SK-N-SH (cell line): ENCODE data around the gene TP73. TPM values are rescaled to one million over a fixed set of nuclear protein-coding genes. Genes with fewer than 3 reads are reported as not detected.

Experiments
- CTCF ChIA-PET: fragments of 300-600, 350-600 bp; formaldehyde crosslinking; extraction: SDS; loops from one replicate; lab custom pipeline; 2021; lab: Yijun Ruan, JAX
- POLR2A ChIA-PET: fragments of 350-600 bp; sonication (Branson Sonifier 250); formaldehyde crosslinking; extraction: SDS; loops from one replicate; lab custom pipeline; 2020; ENCODE audit warnings: antibody characterized with exemption, inconsistent platforms; lab: Yijun Ruan, JAX
- DNase-seq: peaks from one replicate; pipeline ENCODE4 v3.0.0; 2012
- H2AFZ ChIP-seq: fragments of 200-600 bp; sonication (generic); 2 replicates; pipeline ENCODE4 v1.8.1; 2016; ENCODE audit warnings: antibody characterized with exemption, mild to moderate bottlenecking, low read depth
- H3F3A ChIP-seq: fragments of 200-600 bp; sonication (generic); replicated peaks from 2 replicates; pipeline ENCODE3; 2016; ENCODE audit warnings: antibody characterized with exemption, mild to moderate bottlenecking; ENCODE audit not compliant: insufficient read depth
- H3K27ac ChIP-seq, 2 experiments: fragments of 200-500 bp in 1 of 2; fragments of 200-600 bp in 1 of 2; sonication (Bioruptor generic) in 1 of 2; sonication (generic), shearing (Covaris generic) in 1 of 2; 2 replicates each; pipeline versions ENCODE4 v1.5.1 to v1.6.1; 2014 to 2016; ENCODE audit warnings: low read depth in 2 of 2, inconsistent platforms in 1 of 2, low read length in 1 of 2, mild to moderate bottlenecking in 1 of 2, mixed read lengths in 1 of 2
- H3K27me3 ChIP-seq: fragments of 200-600 bp; sonication (generic), shearing (Covaris generic); 2 replicates; pipeline ENCODE4 v1.6.1; 2016; ENCODE audit warnings: mixed run types; ENCODE audit not compliant: insufficient read depth
- H3K36me3 ChIP-seq, 2 experiments: fragments of 200-500 bp in 1 of 2; fragments of 200-600 bp in 1 of 2; sonication (Bioruptor generic) in 1 of 2; sonication (generic) in 1 of 2; replicated peaks in 1 of 2; 2 replicates each; pipeline versions ENCODE3 to v1.5.1; 2014 to 2016; ENCODE audit warnings: low read length in 1 of 2, mild to moderate bottlenecking in 1 of 2; ENCODE audit not compliant: insufficient read depth in 2 of 2, control insufficient read depth in 1 of 2
- H3K4me1 ChIP-seq, 2 experiments: fragments of 200-500 bp in 1 of 2; fragments of 200-600 bp in 1 of 2; sonication (Bioruptor generic) in 1 of 2; sonication (generic), shearing (Covaris generic) in 1 of 2; 2 replicates each; pipeline versions ENCODE4 v1.5.1 to v1.6.1; 2014 to 2016; ENCODE audit warnings: low read depth in 1 of 2, low read length in 1 of 2, mixed run types in 1 of 2; ENCODE audit not compliant: insufficient read depth in 2 of 2, control insufficient read depth in 1 of 2
- H3K4me2 ChIP-seq: fragments of 200-600 bp; sonication (generic), shearing (Covaris generic); 2 replicates; pipeline ENCODE4 v1.6.1; 2017; ENCODE audit warnings: mixed run types
- H3K4me3 ChIP-seq, 2 experiments: fragments of 200-500 bp in 1 of 2; fragments of 200-600 bp in 1 of 2; sonication (Bioruptor generic) in 1 of 2; sonication (generic), shearing (Covaris generic) in 1 of 2; 2 replicates each; pipeline versions ENCODE4 v1.5.1 to v1.8.1; 2014 to 2016; ENCODE audit warnings: low read depth in 2 of 2, inconsistent platforms in 1 of 2, low read length in 1 of 2, mild to moderate bottlenecking in 1 of 2, mixed read lengths in 1 of 2, moderate library complexity in 1 of 2
- H3K79me2 ChIP-seq: fragments of 200-600 bp; sonication (generic); 2 replicates; pipeline ENCODE4 v1.8.1; 2017; ENCODE audit warnings: mild to moderate bottlenecking; ENCODE audit not compliant: insufficient read depth
- H3K9ac ChIP-seq: fragments of 200-600 bp; sonication (generic); 2 replicates; pipeline ENCODE4 v1.6.1; 2017; ENCODE audit warnings: mixed run types
- H3K9me2 ChIP-seq: fragments of 200-600 bp; sonication (generic); 2 replicates; pipeline ENCODE4 v1.6.1; 2017; ENCODE audit warnings: mixed run types
- H3K9me3 ChIP-seq: fragments of 200-600 bp; sonication (generic); 2 replicates; pipeline ENCODE4 v1.6.1; 2017; ENCODE audit warnings: mixed run types, mild to moderate bottlenecking, moderate library complexity
- H4K20me1 ChIP-seq: fragments of 200-600 bp; sonication (generic); 2 replicates; pipeline ENCODE4 v1.6.1; 2017; ENCODE audit warnings: mild to moderate bottlenecking, mixed run types; ENCODE audit not compliant: insufficient read depth
- EP300 ChIP-seq, 2 experiments: IDR thresholded peaks; 2 replicates each; pipeline versions ENCODE4 v1.4.0 to v1.6.1; 2012; ENCODE audit warnings: borderline replicate concordance in 1 of 2, low read depth in 1 of 2, low read length in 1 of 2
- EZH2phosphoT487 ChIP-seq: fragments of 200-600 bp; sonication (generic); IDR thresholded peaks from 2 replicates; pipeline ENCODE4 v1.6.1; 2017; ENCODE audit warnings: low read depth, mixed run types, mild to moderate bottlenecking, antibody characterized with exemption, moderate library complexity, borderline replicate concordance
- FOSL2 ChIP-seq: IDR thresholded peaks from 2 replicates; pipeline ENCODE4 v1.4.0; 2012; ENCODE audit warnings: low read depth, mild to moderate bottlenecking, moderate library complexity, borderline replicate concordance
- FOXM1 ChIP-seq: IDR thresholded peaks from 2 replicates; pipeline ENCODE4 v1.4.0; 2012; ENCODE audit warnings: low read depth, mild to moderate bottlenecking
- GABPA ChIP-seq: IDR thresholded peaks from 2 replicates; pipeline ENCODE4 v1.4.0; 2012; ENCODE audit warnings: low read depth, mild to moderate bottlenecking
- GATA2 ChIP-seq: sonication (generic); formaldehyde crosslinking; IDR thresholded peaks from 2 replicates; pipeline ENCODE4 v1.5.0; 2020; ENCODE audit warnings: mild to moderate bottlenecking, missing genetic modification reagents
- MEF2A ChIP-seq: IDR thresholded peaks from 2 replicates; pipeline ENCODE4 v1.4.0; 2012; ENCODE audit warnings: low read depth, borderline replicate concordance
- MXI1 ChIP-seq: IDR thresholded peaks from 2 replicates; pipeline ENCODE4 v1.6.1; 2012; ENCODE audit warnings: mild to moderate bottlenecking, low read depth, low read length, improper control_type of control experiment
- NFIC ChIP-seq: IDR thresholded peaks from 2 replicates; pipeline ENCODE4 v1.4.0; 2012; ENCODE audit warnings: borderline replicate concordance
- NRF1 ChIP-seq: IDR thresholded peaks from 2 replicates; pipeline ENCODE4 v1.6.1; 2012; ENCODE audit warnings: low read depth, mild to moderate bottlenecking, low read length
- POLR2AphosphoS5 ChIP-seq: IDR thresholded peaks from 2 replicates; pipeline ENCODE4 v1.6.1; 2012; ENCODE audit warnings: low read depth, low read length
- RAD21 ChIP-seq: IDR thresholded peaks from 2 replicates; pipeline ENCODE4 v1.6.1; 2012; ENCODE audit warnings: mild to moderate bottlenecking, low read length
- REST ChIP-seq: IDR thresholded peaks from 2 replicates; pipeline ENCODE4 v1.6.1; 2012; ENCODE audit warnings: mild to moderate bottlenecking, low read depth, low read length, moderate library complexity
- SIN3A ChIP-seq: IDR thresholded peaks from 2 replicates; pipeline ENCODE4 v1.6.1; 2012; ENCODE audit warnings: low read depth, mild to moderate bottlenecking, low read length, moderate library complexity, borderline replicate concordance
- TAF1 ChIP-seq: IDR thresholded peaks from 2 replicates; pipeline ENCODE4 v1.6.1; 2012; ENCODE audit warnings: low read depth, mild to moderate bottlenecking, low read length, moderate library complexity, borderline replicate concordance
- TCF12 ChIP-seq: IDR thresholded peaks from 2 replicates; pipeline ENCODE4 v1.4.0; 2012
- TEAD4 ChIP-seq: IDR thresholded peaks from 2 replicates; pipeline ENCODE4 v1.4.0; 2012; ENCODE audit warnings: mild to moderate bottlenecking, borderline replicate concordance; ENCODE audit not compliant: insufficient read depth
- USF2 ChIP-seq: fragments of 150-350 bp; IDR thresholded peaks from 2 replicates; pipeline ENCODE4 v1.6.1; 2017; ENCODE audit warnings: antibody characterized with exemption, low read length, low read depth, borderline replicate concordance
- YY1 ChIP-seq: IDR thresholded peaks from 2 replicates; pipeline ENCODE4 v1.4.0; 2012; ENCODE audit warnings: low read depth, mild to moderate bottlenecking
- WGBS: methylation state at CpG from one replicate; pipeline ENCODE4 v1.1.6; 2017; ENCODE audit warnings: low lambda C conversion rate; 5-methylcytosine and 5-hydroxymethylcytosine counted together
- polyA plus RNA-seq, 3 experiments: library from polyadenylated mRNA; depleted of rRNA; stranded (reverse); fragments of >200 nt; gene quantifications; 2 replicates each; pipeline ENCODE4 v1.2.3, GENCODE V29; 2012
- TF ChIP-seq, protein P1 (sequence below): IDR thresholded peaks from 2 replicates; pipeline ENCODE4; 2012
- TF ChIP-seq, protein P2 (sequence below): IDR thresholded peaks from 2 replicates; pipeline ENCODE4 v1.4.0; 2012; ENCODE audit warnings: low read depth

TP73 gene
- polyA plus RNA-seq, 1 of the 3 experiments (the other 2 are of a cell fraction), result 0.64 TPM

DNA sequence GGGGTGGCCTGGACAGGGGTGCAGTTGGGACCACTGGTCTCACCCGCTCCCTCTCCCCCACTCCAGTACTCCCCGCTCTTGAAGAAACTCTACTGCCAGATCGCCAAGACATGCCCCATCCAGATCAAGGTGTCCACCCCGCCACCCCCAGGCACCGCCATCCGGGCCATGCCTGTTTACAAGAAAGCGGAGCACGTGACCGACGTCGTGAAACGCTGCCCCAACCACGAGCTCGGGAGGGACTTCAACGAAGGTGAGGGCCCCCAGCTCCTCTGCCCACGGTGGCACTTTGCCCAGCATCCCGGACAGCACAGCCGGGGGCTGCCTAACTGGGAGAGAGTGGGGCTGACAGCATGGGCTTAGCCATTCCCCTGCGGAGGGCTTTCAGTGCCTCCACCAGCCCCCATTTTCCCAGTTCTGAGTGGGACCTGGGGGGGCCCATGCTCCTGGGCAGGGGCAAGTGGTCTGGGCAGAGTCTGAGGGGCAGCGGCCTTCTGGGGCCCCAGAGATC lies 69.7 kb downstream of the TP73 start:
- no peak for DNase-seq
- Histone ChIP-seq H2AFZ (no peak overlapping the region), H3K9ac (no peak overlapping the region), H3K4me1 (peaks cover 0 to 57% of the 10 kb centered on the region in 2 experiments; a peak in 1 of 4 replicates), H3K79me2 (no peaks in the 10 kb centered on the region), H3K27ac (peak overlapping the region in 1 of 2 experiments; percentile 97; a peak in 1 of 4 replicates), H4K20me1 (no peaks in the 10 kb centered on the region), H3K27me3 (no peaks in the 10 kb centered on the region), H3F3A (no peaks in the 10 kb centered on the region), H3K9me2 (no peaks in the 10 kb centered on the region), H3K4me3 (no peak overlapping the region), H3K36me3 (no peaks in the 10 kb centered on the region), H3K9me3 (no peaks in the 10 kb centered on the region), H3K4me2 (no peak overlapping the region)
- TF ChIP-seq, protein P1, sequence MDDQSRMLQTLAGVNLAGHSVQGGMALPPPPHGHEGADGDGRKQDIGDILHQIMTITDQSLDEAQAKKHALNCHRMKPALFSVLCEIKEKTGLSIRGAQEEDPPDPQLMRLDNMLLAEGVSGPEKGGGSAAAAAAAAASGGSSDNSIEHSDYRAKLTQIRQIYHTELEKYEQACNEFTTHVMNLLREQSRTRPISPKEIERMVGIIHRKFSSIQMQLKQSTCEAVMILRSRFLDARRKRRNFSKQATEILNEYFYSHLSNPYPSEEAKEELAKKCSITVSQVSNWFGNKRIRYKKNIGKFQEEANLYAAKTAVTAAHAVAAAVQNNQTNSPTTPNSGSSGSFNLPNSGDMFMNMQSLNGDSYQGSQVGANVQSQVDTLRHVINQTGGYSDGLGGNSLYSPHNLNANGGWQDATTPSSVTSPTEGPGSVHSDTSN, result no peak
- TF ChIP-seq NRF1 (no peak), FOXM1 (no peak)
- POLR2A ChIA-PET, result interaction anchor here (1.3 kb wide), 1 partner anchor 9 kb away, joined by 4 read pairs; no protein-coding TSS in a partner anchor
- 76% methylated on average over 6 of the region's 20 CpGs for WGBS
- CTCF ChIA-PET, result interaction anchor here (0.9 to 16.2 kb wide), 7 partner anchors 9 to 269 kb away, joined by 3 to 369 read pairs (median 5); no protein-coding TSS in a partner anchor

GRCh38 chr1:3722846-3723245 lies 70.5 kb downstream of the TP73 start:
- H3F3A ChIP-seq, result no peaks in the 10 kb centered on the region
- H3K9ac ChIP-seq, result no peak overlapping the region
- no peak overlapping the region for H3K4me2 ChIP-seq
- POLR2A ChIA-PET, result interaction anchor here (0.6 kb wide), 1 partner anchor 12 kb away, joined by 3 read pairs; no protein-coding TSS in a partner anchor
- no peak overlapping the region for H3K4me3 ChIP-seq
- CTCF ChIA-PET, result interaction anchor here (1.9 to 16.2 kb wide), 8 partner anchors 10 to 270 kb away, joined by 5 to 369 read pairs (median 20); partner anchors contain the start of genes TPRG1L and WRAP73
- H3K9me2 ChIP-seq, result no peaks in the 10 kb centered on the region
- no peaks in the 10 kb centered on the region for H4K20me1 ChIP-seq
- H3K27ac ChIP-seq, result no peak overlapping the region
- no peak for DNase-seq
- no peak overlapping the region for H2AFZ ChIP-seq
- no CpG with 5 or more reads among the region's 3 CpGs for WGBS
- no peaks in the 10 kb centered on the region for H3K27me3 ChIP-seq
- no peaks in the 10 kb centered on the region for H3K9me3 ChIP-seq
- H3K79me2 ChIP-seq, result no peaks in the 10 kb centered on the region
- TF ChIP-seq REST (no peak), EZH2phosphoT487 (no peak), TEAD4 (no peak), SIN3A (no peak), POLR2AphosphoS5 (no peak), TCF12 (no peak), GABPA (no peak), FOSL2 (no peak), NRF1 (no peak), MEF2A (no peak), TAF1 (no peak), NFIC (no peak), YY1 (no peak), EP300 (IDR thresholded peaks at IDR 0.05; ENCODE audit: borderline replicate concordance in 1 of 2, low read depth in 1 of 2, low read length in 1 of 2) (no peak), RAD21 (no peak), USF2 (no peak), MXI1 (no peak), GATA2 (CRISPR knock-in tag) (no peak)
- TF ChIP-seq, protein P2, sequence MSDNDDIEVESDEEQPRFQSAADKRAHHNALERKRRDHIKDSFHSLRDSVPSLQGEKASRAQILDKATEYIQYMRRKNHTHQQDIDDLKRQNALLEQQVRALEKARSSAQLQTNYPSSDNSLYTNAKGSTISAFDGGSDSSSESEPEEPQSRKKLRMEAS, result no peak
- H3K36me3 ChIP-seq, result no peaks in the 10 kb centered on the region
- peaks cover 0 to 48% of the 10 kb centered on the region in 2 experiments; a peak in 1 of 4 replicates for H3K4me1 ChIP-seq
